Measurements from ENCODE around the gene GPATCH8.

Gene GPATCH8

DNA sequence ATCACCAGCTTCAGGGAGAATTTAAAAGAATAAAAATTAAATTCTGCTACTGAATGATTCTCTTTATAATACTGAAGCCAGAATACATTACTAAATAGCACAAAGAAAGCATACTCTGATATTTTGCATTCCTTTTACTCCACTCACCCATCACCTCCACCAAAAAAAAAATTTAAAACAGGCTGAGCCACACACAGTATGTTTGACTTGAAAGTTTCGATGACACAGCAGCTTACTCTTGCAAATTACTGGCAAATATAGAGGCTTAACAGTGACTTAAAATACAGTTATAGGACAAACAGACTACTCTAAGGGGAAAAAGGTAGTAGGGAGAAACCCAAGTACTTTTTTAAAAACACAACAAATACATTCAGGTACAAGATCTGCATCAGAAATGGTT lies 39.2 kb downstream of the GPATCH8 start:
- FAIRE-seq, result no peak
- no peak for DNase-seq (ENCODE audit: insufficient read length, low spot score)

GRCh38 chr17:44451832-44452231 lies 51.4 kb downstream of the GPATCH8 start:
- FAIRE-seq (no peak), DNase-seq (ENCODE audit: insufficient read length, low spot score) (no peak)

GRCh38 chr17:44451016-44451627 lies 52.1 kb downstream of the GPATCH8 start:
- DNase-seq (ENCODE audit: insufficient read length, low spot score), result no peak
- FAIRE-seq, result no peak

- no peak for DNase-seq (ENCODE audit: insufficient read length, low spot score)
These were observed 54.8 kb downstream of the GPATCH8 start for GRCh38 chr17:44448412-44448811.

GRCh38 chr17:44444735-44445105 lies 58.5 kb downstream of the GPATCH8 start:
- no peak for DNase-seq (ENCODE audit: insufficient read length, low spot score)
- FAIRE-seq, result no peak

More at GRCh38 chr17:44448412-44448811, 54.8 kb downstream of the GPATCH8 start:
- no peak for FAIRE-seq

DNA sequence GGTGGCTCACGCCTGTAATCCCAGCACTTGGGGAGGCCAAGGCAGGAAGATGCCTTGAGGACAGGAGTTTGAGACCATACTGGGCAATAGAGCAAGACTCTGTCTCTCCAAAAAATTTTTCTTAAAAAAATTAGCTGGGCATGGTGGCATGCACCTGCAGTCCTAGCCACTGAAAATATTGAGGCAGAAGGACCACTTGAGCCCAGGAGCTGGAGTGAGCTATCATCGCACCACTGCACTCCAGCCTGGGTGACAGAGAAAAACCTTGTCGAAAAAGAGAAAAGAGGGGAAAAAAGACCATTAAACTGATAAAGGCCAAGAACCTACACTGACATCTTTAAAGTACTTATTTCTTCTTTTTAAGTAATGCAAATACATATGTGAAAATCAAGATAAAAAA lies 60.4 kb downstream of the GPATCH8 start:
- DNase-seq (ENCODE audit: insufficient read length, low spot score) (no peak), FAIRE-seq (no peak)

GRCh38 chr17:44439168-44439567 lies 64.0 kb downstream of the GPATCH8 start:
- DNase-seq (ENCODE audit: insufficient read length, low spot score) (no peak), FAIRE-seq (no peak)

- FAIRE-seq, result peak; percentile 80
These were observed 64.6 kb downstream of the GPATCH8 start for GRCh38 chr17:44438636-44439035.

GRCh38 chr17:44436336-44436735 lies 66.9 kb downstream of the GPATCH8 start:
- FAIRE-seq (no peak), DNase-seq (ENCODE audit: insufficient read length, low spot score) (no peak)

More at GRCh38 chr17:44438636-44439035, 64.6 kb downstream of the GPATCH8 start:
- DNase-seq (ENCODE audit: insufficient read length, low spot score), result peak; percentile 4

DNA sequence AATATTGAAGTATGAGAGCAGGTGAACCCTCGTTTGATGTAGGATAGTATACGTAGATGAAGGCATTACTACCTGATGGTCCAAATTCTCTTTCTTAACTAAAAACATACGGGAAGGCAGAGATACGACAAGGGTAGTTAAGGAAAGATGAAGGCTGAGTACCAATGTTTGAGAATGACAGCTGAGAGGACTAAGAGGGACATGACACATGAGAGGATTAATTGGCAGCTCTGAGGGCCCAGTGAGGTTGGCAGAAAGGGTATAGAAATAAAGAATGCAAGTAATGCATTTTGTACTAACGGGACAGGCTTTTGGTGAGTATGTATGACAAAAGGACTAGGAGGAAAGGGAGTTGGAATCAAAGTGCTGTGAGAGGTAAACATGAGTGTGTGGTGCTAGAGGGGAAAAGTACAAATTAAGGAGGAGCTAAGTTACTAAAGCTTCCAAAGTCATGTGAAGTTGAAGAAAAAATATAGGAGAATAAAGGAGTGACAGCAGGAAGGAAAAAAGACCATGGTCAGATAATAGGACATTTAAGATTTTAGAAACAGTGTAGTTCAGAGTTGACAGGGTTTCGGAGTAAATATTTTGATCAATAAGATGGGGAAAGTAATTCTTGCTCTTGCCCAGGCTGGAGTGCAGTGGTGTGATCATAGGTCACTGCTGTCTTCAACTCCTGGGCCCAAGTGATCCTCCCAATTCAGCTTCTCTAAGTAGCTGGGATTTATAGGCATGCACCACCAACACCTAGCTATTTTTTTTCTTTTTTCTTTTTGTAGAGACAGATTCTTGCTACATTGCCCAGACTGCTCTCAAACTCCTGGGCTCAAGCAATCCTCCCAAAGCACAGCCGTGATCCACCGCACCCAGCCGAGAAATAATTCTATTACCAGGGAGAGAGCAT lies 70.7 kb downstream of the GPATCH8 start:
- FAIRE-seq (no peak), DNase-seq (ENCODE audit: insufficient read length, low spot score) (no peak)

GRCh38 chr17:44424828-44425461 lies 78.3 kb downstream of the GPATCH8 start:
- no peak for DNase-seq (ENCODE audit: insufficient read length, low spot score)
- peak; percentile 60 for FAIRE-seq

- FAIRE-seq (no peak), DNase-seq (ENCODE audit: insufficient read length, low spot score) (no peak)
These were observed 85.7 kb downstream of the GPATCH8 start for GRCh38 chr17:44417553-44417952.

DNA sequence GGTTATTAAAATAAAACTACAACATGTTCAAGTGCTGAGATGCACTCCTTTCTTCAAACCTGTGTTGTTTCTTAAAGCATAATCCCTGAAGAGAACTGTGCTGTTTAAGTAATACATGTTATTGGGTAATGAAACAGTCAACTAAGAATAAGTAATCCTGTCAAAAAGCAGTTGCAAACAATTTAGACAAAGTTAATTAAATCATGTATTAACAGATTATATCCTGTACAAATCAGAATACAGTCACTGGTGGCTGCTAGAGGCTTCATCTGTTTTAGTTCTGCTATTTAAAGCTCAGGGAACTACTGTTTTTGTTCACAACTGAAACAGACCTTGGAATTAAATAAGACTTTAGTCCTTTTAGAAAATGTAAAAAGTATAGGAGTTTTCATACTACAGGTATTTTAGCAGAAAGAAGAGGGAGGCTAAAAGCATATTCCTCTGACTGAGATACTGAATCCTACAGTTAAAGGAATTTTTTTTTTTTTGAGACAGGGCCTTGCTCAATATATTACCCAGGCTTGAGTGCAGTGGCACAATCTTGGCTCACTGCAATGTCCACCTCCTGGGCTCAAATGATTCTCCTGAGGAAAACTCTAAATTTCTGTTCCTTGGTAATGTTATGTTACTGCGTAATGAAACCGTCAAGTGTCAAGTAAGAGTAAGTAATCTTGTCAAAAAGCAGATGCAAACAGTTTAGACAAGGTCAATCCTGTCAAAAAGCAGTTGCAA lies 86.5 kb downstream of the GPATCH8 start:
- no peak for FAIRE-seq

DNA sequence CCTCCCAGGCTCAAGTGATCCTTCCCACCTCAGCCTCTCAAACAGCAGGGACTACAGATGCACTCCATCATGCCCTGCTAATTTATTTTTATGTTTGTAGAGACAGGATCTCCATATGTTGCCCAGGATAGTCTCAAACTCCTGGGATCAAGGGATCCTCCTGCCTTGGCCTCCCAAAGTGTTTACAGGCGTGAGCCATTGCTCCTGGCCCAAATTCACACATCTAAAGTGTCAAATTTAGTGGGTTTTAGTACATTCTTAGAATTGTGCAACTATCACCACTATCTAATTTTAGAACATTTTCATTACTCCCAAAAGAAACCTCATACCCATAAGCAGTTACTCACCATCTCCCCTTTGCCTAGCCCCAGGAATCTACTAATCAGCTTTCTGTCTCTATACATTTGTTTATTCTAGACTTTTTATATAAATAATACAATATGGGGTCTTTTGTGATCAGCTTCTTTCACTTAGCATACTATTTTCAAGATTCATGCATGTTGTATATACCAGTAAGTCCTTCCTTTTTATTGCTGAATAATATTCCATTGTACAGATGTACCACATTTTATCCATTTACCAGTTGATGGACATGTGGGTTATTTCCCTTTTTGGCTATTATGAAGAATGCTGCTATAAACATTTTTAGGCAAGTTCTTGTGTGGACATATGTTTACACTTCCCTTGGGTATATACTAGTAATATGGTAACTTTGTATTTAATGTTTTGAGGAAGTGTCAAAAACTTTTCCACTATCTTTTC lies 88.6 kb downstream of the GPATCH8 start:
- DNase-seq (ENCODE audit: insufficient read length, low spot score) (no peak), FAIRE-seq (peak; percentile 39)

More for the DNA sequence above, 86.5 kb downstream of the GPATCH8 start:
- no peak for DNase-seq (ENCODE audit: insufficient read length, low spot score)

- no peak for FAIRE-seq
- no peak for DNase-seq (ENCODE audit: insufficient read length, low spot score)
These were observed 93.7 kb downstream of the GPATCH8 start for GRCh38 chr17:44409309-44410028.

GRCh38 chr17:44408786-44409185 lies 94.4 kb downstream of the GPATCH8 start:
- DNase-seq (ENCODE audit: insufficient read length, low spot score) (no peak), FAIRE-seq (peak; percentile 51)

- DNase-seq (ENCODE audit: insufficient read length, low spot score) (no peak), FAIRE-seq (peak; percentile 73)
These were observed 100.5 kb downstream of the GPATCH8 start for GRCh38 chr17:44402564-44403172.

- FAIRE-seq, result peak; percentile 89
- no peak for DNase-seq (ENCODE audit: insufficient read length, low spot score)
These were observed 102.9 kb downstream of the GPATCH8 start for GRCh38 chr17:44400226-44400847.

Measured in GM19239 (cell line).